ENCODE data around the gene MLH1.

GRCh38 chr3:37016903-37017302 lies 23.6 kb downstream of the MLH1 start:
- no peak for TF ChIP-seq POLR2A (IDR thresholded peaks at IDR 0.05)
- no peak for TF ChIP-seq EP300 (IDR thresholded peaks at IDR 0.05)

All from ovary (tissue), 1 donor.